Suprapubic skin (tissue), 4 donors: ENCODE results near the gene PTPN1.

ENCODE experiments used
- EP300 ChIP-seq: sonication (generic); formaldehyde crosslinking; IDR thresholded peaks from one replicate; pipeline ENCODE4 v1.6.1; 2017; ENCODE audit warnings: antibody characterized with exemption
- POLR2A ChIP-seq, 2 donors: fragments of 450-650 bp; IDR thresholded peaks; one replicate each; pipeline ENCODE4 v1.6.1; 2017; ENCODE audit warnings: antibody characterized with exemption in 2 of 2, mild to moderate bottlenecking in 2 of 2, moderate library complexity in 2 of 2
- POLR2AphosphoS5 ChIP-seq, 3 donors: sonication (generic); formaldehyde crosslinking; IDR thresholded peaks; one replicate each; pipeline ENCODE4 v1.6.1; 2017; ENCODE audit warnings: antibody characterized with exemption in 3 of 3
- TF ChIP-seq, protein P1 (sequence below), 2 donors: fragments of 200-600 bp in 1 of 2; fragments of 450-650 bp in 1 of 2; sonication (generic) in 1 of 2; IDR thresholded peaks; one replicate each; pipeline ENCODE4 v1.5.1; 2016 to 2019; ENCODE audit warnings: antibody characterized with exemption in 2 of 2, mild to moderate bottlenecking in 1 of 2, moderate library complexity in 1 of 2

DNA sequence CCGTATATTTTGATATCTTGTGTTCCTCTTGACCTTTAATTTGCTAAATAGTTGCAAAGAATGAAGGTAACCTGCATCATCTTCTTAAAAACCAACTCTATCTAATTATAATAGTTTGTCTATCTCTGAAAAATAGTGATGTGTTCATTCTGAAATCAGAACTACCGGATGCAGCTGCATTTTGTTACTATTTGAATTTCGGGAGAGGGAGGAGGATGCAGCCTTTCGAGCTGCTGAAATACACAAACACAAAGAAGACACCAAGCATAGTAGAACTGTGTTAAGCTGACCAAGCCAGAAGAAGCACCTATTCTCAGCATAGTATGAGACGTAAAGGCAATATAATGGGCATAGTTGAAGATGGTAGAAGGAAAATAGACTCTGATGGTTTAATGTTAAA lies 33.1 kb downstream of the PTPN1 start:
- TF ChIP-seq, protein P1, sequence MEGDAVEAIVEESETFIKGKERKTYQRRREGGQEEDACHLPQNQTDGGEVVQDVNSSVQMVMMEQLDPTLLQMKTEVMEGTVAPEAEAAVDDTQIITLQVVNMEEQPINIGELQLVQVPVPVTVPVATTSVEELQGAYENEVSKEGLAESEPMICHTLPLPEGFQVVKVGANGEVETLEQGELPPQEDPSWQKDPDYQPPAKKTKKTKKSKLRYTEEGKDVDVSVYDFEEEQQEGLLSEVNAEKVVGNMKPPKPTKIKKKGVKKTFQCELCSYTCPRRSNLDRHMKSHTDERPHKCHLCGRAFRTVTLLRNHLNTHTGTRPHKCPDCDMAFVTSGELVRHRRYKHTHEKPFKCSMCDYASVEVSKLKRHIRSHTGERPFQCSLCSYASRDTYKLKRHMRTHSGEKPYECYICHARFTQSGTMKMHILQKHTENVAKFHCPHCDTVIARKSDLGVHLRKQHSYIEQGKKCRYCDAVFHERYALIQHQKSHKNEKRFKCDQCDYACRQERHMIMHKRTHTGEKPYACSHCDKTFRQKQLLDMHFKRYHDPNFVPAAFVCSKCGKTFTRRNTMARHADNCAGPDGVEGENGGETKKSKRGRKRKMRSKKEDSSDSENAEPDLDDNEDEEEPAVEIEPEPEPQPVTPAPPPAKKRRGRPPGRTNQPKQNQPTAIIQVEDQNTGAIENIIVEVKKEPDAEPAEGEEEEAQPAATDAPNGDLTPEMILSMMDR (IDR thresholded peaks at IDR 0.05): no peak
- TF ChIP-seq POLR2A (IDR thresholded peaks at IDR 0.05) (no peak), EP300 (no peak), POLR2AphosphoS5 (IDR thresholded peaks at IDR 0.05) (no peak)
